ENCODE data around the gene FRMD4A.

FRMD4A gene

GRCh38 chr10:13705526-13706174 lies 625.1 kb downstream of the FRMD4A start:
- Histone ChIP-seq H3K27ac (ENCODE audit: poor library complexity, severe bottlenecking) (no peak overlapping the region), H3K27me3 (ENCODE audit: insufficient read depth, poor library complexity, severe bottlenecking) (no peaks in the 10 kb centered on the region), H3K9me3 (ENCODE audit: severe bottlenecking) (no peaks in the 10 kb centered on the region), H3K4me1 (ENCODE audit: insufficient read depth, poor library complexity, severe bottlenecking) (peaks cover 17% of the 10 kb centered on the region), H3K36me3 (ENCODE audit: low read depth) (peaks cover 3% of the 10 kb centered on the region; the same call in 1 of the 2 replicates), H3K4me3 (ENCODE audit: severe bottlenecking) (no peak overlapping the region)
- ATAC-seq (ENCODE audit: low read depth), result no peak
- TF ChIP-seq CTCF (IDR thresholded peaks at IDR 0.05; ENCODE audit: poor library complexity, severe bottlenecking), result no peak
- no peak for DNase-seq (ENCODE audit: low spot score)

- Histone ChIP-seq H3K27me3 (ENCODE audit: insufficient read depth, poor library complexity, severe bottlenecking) (no peaks in the 10 kb centered on the region), H3K9me3 (ENCODE audit: severe bottlenecking) (no peaks in the 10 kb centered on the region), H3K4me3 (ENCODE audit: severe bottlenecking) (no peak overlapping the region), H3K4me1 (ENCODE audit: insufficient read depth, poor library complexity, severe bottlenecking) (peaks cover 17% of the 10 kb centered on the region), H3K27ac (ENCODE audit: poor library complexity, severe bottlenecking) (no peak overlapping the region), H3K36me3 (ENCODE audit: low read depth) (peaks cover 3% of the 10 kb centered on the region; the same call in 1 of the 2 replicates)
- ATAC-seq (ENCODE audit: low read depth), result no peak
- DNase-seq (ENCODE audit: low spot score), result no peak
- TF ChIP-seq CTCF (IDR thresholded peaks at IDR 0.05; ENCODE audit: poor library complexity, severe bottlenecking), result no peak
These were observed 625.8 kb downstream of the FRMD4A start for GRCh38 chr10:13704964-13705363.

DNA sequence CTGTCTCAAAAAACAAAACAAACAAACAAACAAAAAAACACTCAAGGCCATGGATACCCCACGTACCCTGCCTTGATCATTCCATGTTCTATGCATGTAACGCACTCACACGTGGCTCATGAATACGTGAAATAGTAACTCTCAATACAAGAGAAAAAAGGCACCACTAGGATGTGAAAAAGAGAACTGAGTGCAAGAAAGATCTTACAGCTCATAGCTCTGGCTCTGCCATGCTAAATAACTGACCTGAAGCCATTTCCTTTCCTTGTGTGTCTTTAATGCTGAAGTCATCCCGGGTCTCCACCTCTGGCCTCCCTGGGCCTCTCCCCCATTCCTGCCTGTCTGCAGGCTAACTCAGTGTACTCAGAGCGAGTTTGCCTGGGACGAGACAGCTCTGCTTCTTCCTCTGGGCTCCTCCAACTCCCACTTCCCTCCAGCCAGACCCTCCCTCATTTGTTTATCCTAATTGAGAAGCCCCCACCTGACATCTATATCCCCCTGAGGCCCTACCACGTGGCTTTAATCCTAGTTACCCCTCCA lies 626.7 kb downstream of the FRMD4A start:
- no peak overlapping the region for H3K4me3 ChIP-seq (ENCODE audit: severe bottlenecking)
- ATAC-seq (ENCODE audit: low read depth), result no peak
- no peak for DNase-seq (ENCODE audit: low spot score)
- H3K27ac ChIP-seq (ENCODE audit: poor library complexity, severe bottlenecking), result no peak overlapping the region
- H3K9me3 ChIP-seq (ENCODE audit: severe bottlenecking), result no peaks in the 10 kb centered on the region
- no peak for TF ChIP-seq CTCF (IDR thresholded peaks at IDR 0.05; ENCODE audit: poor library complexity, severe bottlenecking)
- H3K36me3 ChIP-seq (ENCODE audit: low read depth), result peaks cover 3% of the 10 kb centered on the region; the same call in 1 of the 2 replicates
- H3K4me1 ChIP-seq (ENCODE audit: insufficient read depth, poor library complexity, severe bottlenecking), result peaks cover 15% of the 10 kb centered on the region
- no peaks in the 10 kb centered on the region for H3K27me3 ChIP-seq (ENCODE audit: insufficient read depth, poor library complexity, severe bottlenecking)

- Histone ChIP-seq H3K4me3 (ENCODE audit: severe bottlenecking) (no peak overlapping the region), H3K9me3 (ENCODE audit: severe bottlenecking) (no peaks in the 10 kb centered on the region), H3K4me1 (ENCODE audit: insufficient read depth, poor library complexity, severe bottlenecking) (peaks cover 12% of the 10 kb centered on the region), H3K27me3 (ENCODE audit: insufficient read depth, poor library complexity, severe bottlenecking) (no peaks in the 10 kb centered on the region), H3K36me3 (ENCODE audit: low read depth) (peaks cover 3% of the 10 kb centered on the region; the same call in 1 of the 2 replicates), H3K27ac (ENCODE audit: poor library complexity, severe bottlenecking) (no peak overlapping the region)
- TF ChIP-seq CTCF (IDR thresholded peaks at IDR 0.05; ENCODE audit: poor library complexity, severe bottlenecking), result no peak
- no peak for ATAC-seq (ENCODE audit: low read depth)
- DNase-seq (ENCODE audit: low spot score), result no peak
These were observed 627.5 kb downstream of the FRMD4A start for GRCh38 chr10:13703101-13703818.
